ENCODE results near the gene MED12L. TPM values are rescaled to one million over a fixed set of nuclear protein-coding genes. Genes with fewer than 3 reads are reported as not detected.
"Not testable (repeated sequence)": the region's sequence is repeated elsewhere in the genome, so short reads cannot be mapped to it uniquely, and the experiment has no call there.

The MED12L gene
- total and polyA plus RNA-seq, 9 donors, result 2.6 to 11.7 (median 6.8) TPM

- Histone ChIP-seq H3K9me3 (replicated peaks; ENCODE audit: control insufficient read depth, low read depth, low read length) (no peaks in the 10 kb centered on the region), H3K4me1 (ENCODE audit: control insufficient read depth, insufficient read depth, low read length) (no peaks in the 10 kb centered on the region), H3K27ac (ENCODE audit: low read length) (no peak overlapping the region), H3K36me3 (ENCODE audit: control insufficient read depth, insufficient read depth, low read length) (no peaks in the 10 kb centered on the region), H3K4me3 (ENCODE audit: low read length) (no peak overlapping the region), H3K27me3 (ENCODE audit: control insufficient read depth, insufficient read depth, low read length) (no peaks in the 10 kb centered on the region)
- DNase-seq, result no peak
- WGBS (ENCODE audit: insufficient coverage), result 25% methylated on average over 2 of the region's 2 CpGs
Measured at GRCh38 chr3:151067158-151067557, 18.3 kb upstream of the MED12L start.

- 90% methylated on average over 3 of the region's 7 CpGs for WGBS (ENCODE audit: insufficient coverage)
- not testable (repeated sequence) for H3K9me3 ChIP-seq (replicated peaks; ENCODE audit: control insufficient read depth, low read depth, low read length); H3K4me3 ChIP-seq (ENCODE audit: low read length); DNase-seq; H3K27ac ChIP-seq (ENCODE audit: low read length); H3K27me3 ChIP-seq (ENCODE audit: control insufficient read depth, insufficient read depth, low read length); H3K36me3 ChIP-seq (ENCODE audit: control insufficient read depth, insufficient read depth, low read length); H3K4me1 ChIP-seq (ENCODE audit: control insufficient read depth, insufficient read depth, low read length)
Measured at GRCh38 chr3:151072842-151073241, 12.6 kb upstream of the MED12L start.

- no peaks in the 10 kb centered on the region for H3K9me3 ChIP-seq (replicated peaks; ENCODE audit: control insufficient read depth, low read depth, low read length)
- no peaks in the 10 kb centered on the region for H3K4me1 ChIP-seq (ENCODE audit: control insufficient read depth, insufficient read depth, low read length)
- WGBS (ENCODE audit: insufficient coverage), result 63% methylated on average over 1 of the region's 1 CpG
- no peaks in the 10 kb centered on the region for H3K27me3 ChIP-seq (ENCODE audit: control insufficient read depth, insufficient read depth, low read length)
- no peak overlapping the region for H3K4me3 ChIP-seq (ENCODE audit: low read length)
- DNase-seq, result no peak
- H3K27ac ChIP-seq (ENCODE audit: low read length), result no peak overlapping the region
- H3K36me3 ChIP-seq (ENCODE audit: control insufficient read depth, insufficient read depth, low read length), result no peaks in the 10 kb centered on the region
Measured at GRCh38 chr3:151074256-151074655, 11.2 kb upstream of the MED12L start.

- no CpG with 5 or more reads among the region's 3 CpGs for WGBS (ENCODE audit: insufficient coverage)
- Histone ChIP-seq H3K27ac (ENCODE audit: low read length) (no peak overlapping the region), H3K36me3 (ENCODE audit: control insufficient read depth, insufficient read depth, low read length) (no peaks in the 10 kb centered on the region), H3K4me3 (ENCODE audit: low read length) (no peak overlapping the region), H3K4me1 (ENCODE audit: control insufficient read depth, insufficient read depth, low read length) (no peaks in the 10 kb centered on the region), H3K9me3 (replicated peaks; ENCODE audit: control insufficient read depth, low read depth, low read length) (no peaks in the 10 kb centered on the region), H3K27me3 (ENCODE audit: control insufficient read depth, insufficient read depth, low read length) (no peaks in the 10 kb centered on the region)
- DNase-seq, result no peak
Measured at GRCh38 chr3:151075869-151076562, 9.4 kb upstream of the MED12L start.

GRCh38 chr3:151076626-151077025 lies 8.8 kb upstream of the MED12L start:
- no peak overlapping the region for H3K27ac ChIP-seq (ENCODE audit: low read length)
- no peak overlapping the region for H3K4me3 ChIP-seq (ENCODE audit: low read length)
- 94% methylated on average over 4 of the region's 4 CpGs for WGBS (ENCODE audit: insufficient coverage)
- DNase-seq, result no peak
- H3K36me3 ChIP-seq (ENCODE audit: control insufficient read depth, insufficient read depth, low read length), result no peaks in the 10 kb centered on the region
- no peaks in the 10 kb centered on the region for H3K9me3 ChIP-seq (replicated peaks; ENCODE audit: control insufficient read depth, low read depth, low read length)
- H3K4me1 ChIP-seq (ENCODE audit: control insufficient read depth, insufficient read depth, low read length), result no peaks in the 10 kb centered on the region
- no peaks in the 10 kb centered on the region for H3K27me3 ChIP-seq (ENCODE audit: control insufficient read depth, insufficient read depth, low read length)

GRCh38 chr3:151081082-151081481 lies 4.4 kb upstream of the MED12L start:
- not testable (repeated sequence) for DNase-seq; H3K4me3 ChIP-seq (ENCODE audit: low read length); H3K27ac ChIP-seq (ENCODE audit: low read length); H3K4me1 ChIP-seq (ENCODE audit: control insufficient read depth, insufficient read depth, low read length); H3K36me3 ChIP-seq (ENCODE audit: control insufficient read depth, insufficient read depth, low read length); H3K9me3 ChIP-seq (replicated peaks; ENCODE audit: control insufficient read depth, low read depth, low read length)
- H3K27me3 ChIP-seq (ENCODE audit: control insufficient read depth, insufficient read depth, low read length), result peaks cover 15% of the 10 kb centered on the region
- WGBS (ENCODE audit: insufficient coverage), result no CpG with 5 or more reads among the region's 1 CpG

- Histone ChIP-seq H3K4me3 (ENCODE audit: low read length) (no peak overlapping the region), H3K27ac (ENCODE audit: low read length) (no peak overlapping the region), H3K4me1 (ENCODE audit: control insufficient read depth, insufficient read depth, low read length) (peaks cover 10% of the 10 kb centered on the region), H3K36me3 (ENCODE audit: control insufficient read depth, insufficient read depth, low read length) (no peaks in the 10 kb centered on the region), H3K27me3 (ENCODE audit: control insufficient read depth, insufficient read depth, low read length) (peaks cover 18% of the 10 kb centered on the region), H3K9me3 (replicated peaks; ENCODE audit: control insufficient read depth, low read depth, low read length) (no peaks in the 10 kb centered on the region)
- WGBS (ENCODE audit: insufficient coverage), result 8% methylated on average over 2 of the region's 5 CpGs
- no peak for DNase-seq
Measured at GRCh38 chr3:151082880-151083838, 2.3 kb upstream of the MED12L start.

GRCh38 chr3:151084893-151085226 lies 604 bp upstream of the MED12L start:
- Histone ChIP-seq H3K4me3 (ENCODE audit: low read length) (peak overlapping the region; percentile 65), H3K27me3 (ENCODE audit: control insufficient read depth, insufficient read depth, low read length) (peaks cover 18% of the 10 kb centered on the region), H3K27ac (ENCODE audit: low read length) (no peak overlapping the region), H3K4me1 (ENCODE audit: control insufficient read depth, insufficient read depth, low read length) (peaks cover 10% of the 10 kb centered on the region), H3K9me3 (replicated peaks; ENCODE audit: control insufficient read depth, low read depth, low read length) (no peaks in the 10 kb centered on the region), H3K36me3 (ENCODE audit: control insufficient read depth, insufficient read depth, low read length) (no peaks in the 10 kb centered on the region)
- WGBS (ENCODE audit: insufficient coverage), result 33% methylated on average over 13 of the region's 14 CpGs
- no peak for DNase-seq

- H3K9me3 ChIP-seq (replicated peaks; ENCODE audit: control insufficient read depth, low read depth, low read length), result no peaks in the 10 kb centered on the region
- no peaks in the 10 kb centered on the region for H3K36me3 ChIP-seq (ENCODE audit: control insufficient read depth, insufficient read depth, low read length)
- peaks cover 18% of the 10 kb centered on the region for H3K27me3 ChIP-seq (ENCODE audit: control insufficient read depth, insufficient read depth, low read length)
- H3K27ac ChIP-seq (ENCODE audit: low read length), result peak overlapping the region; percentile 84
- H3K4me1 ChIP-seq (ENCODE audit: control insufficient read depth, insufficient read depth, low read length), result peaks cover 10% of the 10 kb centered on the region
- peak; percentile 64 for DNase-seq
- under 1% methylated on average over 39 of the region's 60 CpGs for WGBS (ENCODE audit: insufficient coverage)
- peak overlapping the region; percentile 65 for H3K4me3 ChIP-seq (ENCODE audit: low read length)
Measured at GRCh38 chr3:151085889-151086483, 522 bp downstream of the MED12L start.

All from muscle of leg (tissue), 11 donors.